Adrenal gland (tissue), 12 donors: ENCODE results near the gene CARM1. TPM values are rescaled to one million over a fixed set of nuclear protein-coding genes. Genes with fewer than 3 reads are reported as not detected.

ENCODE experiments used
- DNase-seq, 7 donors: peaks; one replicate each; pipeline ENCODE4 v3.0.0-alpha.2; 2019 to 2020
- H3K27ac ChIP-seq, 5 donors: fragments of 200-600 bp; sonication (generic) in 4 of 5; 1 replicate in 3 of 5; 2 replicates in 2 of 5; pipeline versions ENCODE4 v1.5.1 to v1.8.0; 2016 to 2020; ENCODE audit warnings: mild to moderate bottlenecking in 1 of 5
- H3K27me3 ChIP-seq: fragments of 200-600 bp; 2 replicates; pipeline ENCODE4 v1.8.0; 2021
- H3K36me3 ChIP-seq, 2 donors: fragments of 200-600 bp; replicated peaks in 1 of 2; 1 replicate in 1 of 2; 2 replicates in 1 of 2; pipeline versions ENCODE4 v1.5.1 to v1.8.0; 2018 to 2022
- H3K4me1 ChIP-seq, 2 donors: fragments of 200-600 bp; replicated peaks in 1 of 2; 1 replicate in 1 of 2; 2 replicates in 1 of 2; pipeline versions ENCODE4 v1.5.1 to v1.8.0; 2018 to 2021
- H3K4me3 ChIP-seq, 4 donors: fragments of 200-600 bp; sonication (generic) in 3 of 4; one replicate each; pipeline ENCODE4 v1.5.1; 2016 to 2018
- H3K9me3 ChIP-seq, 3 donors: fragments of 200-600 bp; sonication (generic) in 1 of 3; replicated peaks in 1 of 3; 1 replicate in 2 of 3; 2 replicates in 1 of 3; pipeline versions ENCODE4 v1.5.1 to v1.8.0; 2016 to 2021
- CTCF ChIP-seq, 6 experiments: fragments of 450-650 bp in 4 of 6; fragments of 200-600 bp in 2 of 6; sonication (generic) in 1 of 6; IDR thresholded peaks; 1 replicate in 5 of 6; 2 replicates in 1 of 6; pipeline versions ENCODE4 v1.5.1 to v1.8.0; 2016 to 2021; ENCODE audit warnings: antibody characterized with exemption in 6 of 6, mild to moderate bottlenecking in 2 of 6, moderate library complexity in 1 of 6
- POLR2A ChIP-seq, 2 donors: fragments of 450-650 bp; IDR thresholded peaks; one replicate each; pipeline ENCODE4 v1.6.1; 2017; ENCODE audit warnings: antibody characterized with exemption in 2 of 2, mild to moderate bottlenecking in 2 of 2, moderate library complexity in 1 of 2
- WGBS, 4 donors: extraction: QIAGEN DNeasy Blood & Tissue Kit in 2 of 4; methylation state at CpG; one replicate each; pipeline versions ENCODE4 v1.1.5 to v1.1.7; 2013 to 2017; 5-methylcytosine and 5-hydroxymethylcytosine counted together
- intact Hi-C, 2 donors: fragments of 100-400 bp; cut with DNase I; formaldehyde crosslinking; loops; one replicate each; pipeline versions ENCODE4 v1.14.1 to v1.15.0; 2022 to 2023
- polyA plus RNA-seq, 3 donors: library from polyadenylated mRNA; stranded (reverse); fragments of 200-250 nt in 2 of 3; fragments of 350-450 nt in 1 of 3; fragmentation: Illumina TruSeq in 1 of 3; extraction: RNeasy Lipid Tissue Mini Kit (QIAGEN cat#74804) in 1 of 3; gene quantifications; one replicate each; pipeline ENCODE4 v1.2.3, GENCODE V29; 2013 to 2014
- total RNA-seq, 9 donors: library from RNA; depleted of rRNA in 4 of 9; stranded (reverse); fragments of >200 nt in 4 of 9; fragments of 120-200 nt in 1 of 9; fragmentation: NEBNext Ultra II Directional in 1 of 9; extraction: Animal tissue kit (Norgen Biotek cat#: 25700) in 1 of 9; gene quantifications; one replicate each; pipeline versions ENCODE4 v1.1.0 to v1.2.4, GENCODE V29; 2013 to 2023
- donor health status: healthy with polysubstance abuse.
- donor health status: Bipolar disorder and iron deficiency.
- donor health status: DM: yes; HTN: yes; CAD: no.
- donor health status: DM: no; HTN: no; CAD: no.
- donor health status: DM: no; HTN: no; CAD: no.
- donor health status: DM: yes; HTN: yes; CAD: no.

The CARM1 gene
- total and polyA plus RNA-seq, 12 donors, result 8.2 to 38.1 (median 21.6) TPM

GRCh38 chr19:10862561-10863106 lies 8.7 kb upstream of the CARM1 start:
- H3K36me3 ChIP-seq, result no peaks in the 10 kb centered on the region
- H3K9me3 ChIP-seq, result no peaks in the 10 kb centered on the region
- WGBS, 4 donors, result 85 to 96% (median 89%) methylated on average over 6 of the region's 6 CpGs
- H3K4me1 ChIP-seq, result peaks cover 0 to 5% of the 10 kb centered on the region in 2 donors
- no peaks in the 10 kb centered on the region for H3K27me3 ChIP-seq
- intact Hi-C loops, result loop anchor here in 1 of 2 donors (10.0 kb wide), 1 partner anchor 148 kb away; the partner anchor contains the start of gene DNM2
- no peak for DNase-seq
- peak overlapping the region in 1 of 5 donors; percentile 34 for H3K27ac ChIP-seq
- H3K4me3 ChIP-seq, result no peak overlapping the region
- no peak for TF ChIP-seq CTCF (IDR thresholded peaks at IDR 0.05)

DNA sequence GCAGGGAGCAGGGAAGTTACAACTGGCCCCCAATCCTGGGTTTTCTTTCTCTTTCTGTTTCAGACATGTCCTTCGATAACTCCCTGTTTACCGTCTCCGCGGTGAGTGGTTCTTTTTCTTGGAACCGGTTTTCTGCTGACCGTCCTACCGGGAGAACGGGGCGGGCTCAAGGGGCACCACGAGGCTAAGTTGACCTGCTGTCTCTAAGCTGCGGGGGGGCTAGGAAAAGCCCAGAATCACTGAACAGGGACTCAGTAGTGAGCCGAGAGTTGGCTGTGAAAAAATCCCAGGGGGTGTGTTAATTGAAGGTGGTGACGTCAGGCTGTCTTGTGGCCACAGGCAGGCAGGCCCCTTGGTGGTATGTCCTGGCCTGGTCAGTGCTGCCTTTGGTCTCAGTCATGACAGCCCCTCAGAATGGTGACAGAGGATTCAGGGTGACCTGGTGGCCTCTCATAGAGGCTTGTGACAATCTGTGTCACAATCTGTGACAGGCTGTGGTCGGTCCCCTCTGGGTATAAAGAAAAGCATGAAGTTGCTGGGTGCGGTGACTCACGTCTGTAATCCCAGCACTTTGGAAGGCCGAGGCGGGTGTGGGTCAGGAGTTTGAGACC lies 8.1 kb upstream of the CARM1 start:
- Histone ChIP-seq H3K4me3 (no peak overlapping the region), H3K27ac (peak overlapping the region in 1 of 5 donors; percentile 34), H3K9me3 (no peaks in the 10 kb centered on the region), H3K4me1 (peaks cover 0 to 5% of the 10 kb centered on the region in 2 donors), H3K36me3 (no peaks in the 10 kb centered on the region), H3K27me3 (no peaks in the 10 kb centered on the region)
- intact Hi-C loops, result loop anchor here in 1 of 2 donors (10.0 kb wide), 1 partner anchor 148 kb away; the partner anchor contains the start of gene DNM2
- DNase-seq, result peak in 1 of 7 donors; percentile 24
- TF ChIP-seq CTCF (IDR thresholded peaks at IDR 0.05) (no peak), POLR2A (IDR thresholded peaks at IDR 0.05) (no peak)
- WGBS, 4 donors, result 67 to 79% (median 72%) methylated on average over 18 of the region's 18 CpGs

- Histone ChIP-seq H3K4me3 (no peak overlapping the region), H3K4me1 (peaks cover 0 to 5% of the 10 kb centered on the region in 2 donors), H3K27ac (peak overlapping the region in 1 of 5 donors; percentile 10), H3K27me3 (no peaks in the 10 kb centered on the region), H3K9me3 (no peaks in the 10 kb centered on the region), H3K36me3 (no peaks in the 10 kb centered on the region)
- TF ChIP-seq POLR2A (IDR thresholded peaks at IDR 0.05), result no peak
- peak; percentile 75 to 87 (median 81) for TF ChIP-seq CTCF (IDR thresholded peaks at IDR 0.05)
- DNase-seq, result peak; percentile 78 to 92 (median 87)
- intact Hi-C loops, result loop anchor here in 1 of 2 donors (10.0 kb wide), 1 partner anchor 150 kb away; the partner anchor contains the start of gene DNM2
- 7 to 12% (median 8%) methylated on average over 6 of the region's 6 CpGs for WGBS, 4 donors
Measured at GRCh38 chr19:10864538-10864899, 6.8 kb upstream of the CARM1 start.

- intact Hi-C loops, result loop anchor here (5.0 to 10.0 kb wide), 2 partner anchors 149 to 152 kb away; partner anchors contain the start of gene DNM2 (in 2 of the 2)
- Histone ChIP-seq H3K36me3 (no peaks in the 10 kb centered on the region), H3K4me3 (no peak overlapping the region), H3K9me3 (no peaks in the 10 kb centered on the region), H3K27ac (no peak overlapping the region), H3K27me3 (no peaks in the 10 kb centered on the region), H3K4me1 (peaks cover 0 to 5% of the 10 kb centered on the region in 2 donors)
- DNase-seq, result no peak
- WGBS, 4 donors, result 77 to 88% (median 86%) methylated on average over 10 of the region's 10 CpGs
- no peak for TF ChIP-seq POLR2A (IDR thresholded peaks at IDR 0.05)
- no peak for TF ChIP-seq CTCF (IDR thresholded peaks at IDR 0.05)
Measured at GRCh38 chr19:10866495-10866894, 4.9 kb upstream of the CARM1 start.
